Measurements from ENCODE around the gene SPACA6. TPM values are rescaled to one million over a fixed set of nuclear protein-coding genes. Genes with fewer than 3 reads are reported as not detected.
"Not testable (repeated sequence)": the region's sequence is repeated elsewhere in the genome, so short reads cannot be mapped to it uniquely, and the experiment has no call there.

Gene SPACA6
- 10 to 100 TPM in 5 of 9 donors, 1 to 10 TPM in 4; 2.9 to 15.1 (median 10.2) TPM for total RNA-seq
- polyA plus RNA-seq = 10 to 100 TPM in 1 of 2 donors, 1 to 10 TPM in 1; 6.1 to 16.8 TPM
- long read RNA-seq, donor 1, partial matches to known transcripts = 2 of 7 reads
- long read RNA-seq, donor 1, other reads (novel, unspliced or antisense) = 5 of 7 reads
- long read RNA-seq, donor 2, partial matches to known transcripts = 3 of 7 reads
- long read RNA-seq, donor 2, other reads (novel, unspliced or antisense) = 3 of 7 reads
- long read RNA-seq, donor 3, partial matches to known transcripts = 1 of 5 reads
- long read RNA-seq, donor 3, other reads (novel, unspliced or antisense) = 4 of 5 reads

GRCh38 chr19:51693260-51693659 is at the start of gene SPACA6:
Gene SPACA6 (plus strand): TSS chr19:51693330. CDS start chr19:51693527, 197 bp downstream.
- peaks cover 0 to 33% (median 21%) of the 10 kb centered on the region in 12 donors for H3K4me1 ChIP-seq
- H3K9me3 ChIP-seq = no peaks in the 10 kb centered on the region
- no peak for ATAC-seq
- TF ChIP-seq POLR2A (IDR thresholded peaks at IDR 0.05) = no peak
- peaks cover 0 to 56% (median 42%) of the 10 kb centered on the region in 9 donors for H3K36me3 ChIP-seq
- H3K4me3 ChIP-seq = peak within 1 kb of the TSS in 9 of 12 donors; percentile 63 to 99 (median 96)
- intact Hi-C loops (cut with DNase I) = no loop called here
- H3K27me3 ChIP-seq = no peaks in the 10 kb centered on the region
- no peak for DNase-seq
- 82 to 89% (median 88%) methylated on average over 5 to 8 of the region's 8 CpGs for WGBS, 4 donors
- H3K27ac ChIP-seq = peak within 1 kb of the TSS in 9 of 12 donors; percentile 3 to 100 (median 99)

GRCh38 chr19:51644636-51645271 is 48.4 kb upstream of the SPACA6 start:
- H3K36me3 ChIP-seq = peaks cover 0 to 8% (median 0%) of the 10 kb centered on the region in 9 donors
- no peak for TF ChIP-seq POLR2A (IDR thresholded peaks at IDR 0.05)
- TF ChIP-seq, protein P1, sequence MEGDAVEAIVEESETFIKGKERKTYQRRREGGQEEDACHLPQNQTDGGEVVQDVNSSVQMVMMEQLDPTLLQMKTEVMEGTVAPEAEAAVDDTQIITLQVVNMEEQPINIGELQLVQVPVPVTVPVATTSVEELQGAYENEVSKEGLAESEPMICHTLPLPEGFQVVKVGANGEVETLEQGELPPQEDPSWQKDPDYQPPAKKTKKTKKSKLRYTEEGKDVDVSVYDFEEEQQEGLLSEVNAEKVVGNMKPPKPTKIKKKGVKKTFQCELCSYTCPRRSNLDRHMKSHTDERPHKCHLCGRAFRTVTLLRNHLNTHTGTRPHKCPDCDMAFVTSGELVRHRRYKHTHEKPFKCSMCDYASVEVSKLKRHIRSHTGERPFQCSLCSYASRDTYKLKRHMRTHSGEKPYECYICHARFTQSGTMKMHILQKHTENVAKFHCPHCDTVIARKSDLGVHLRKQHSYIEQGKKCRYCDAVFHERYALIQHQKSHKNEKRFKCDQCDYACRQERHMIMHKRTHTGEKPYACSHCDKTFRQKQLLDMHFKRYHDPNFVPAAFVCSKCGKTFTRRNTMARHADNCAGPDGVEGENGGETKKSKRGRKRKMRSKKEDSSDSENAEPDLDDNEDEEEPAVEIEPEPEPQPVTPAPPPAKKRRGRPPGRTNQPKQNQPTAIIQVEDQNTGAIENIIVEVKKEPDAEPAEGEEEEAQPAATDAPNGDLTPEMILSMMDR (IDR thresholded peaks at IDR 0.05) = no peak
- H3K27me3 ChIP-seq = peaks cover 0 to 10% (median 0%) of the 10 kb centered on the region in 9 donors
- no peaks in the 10 kb centered on the region for H3K9me3 ChIP-seq
- no peak overlapping the region for H3K27ac ChIP-seq
- WGBS, 4 donors = 45 to 50% (median 50%) methylated on average over 10 to 11 of the region's 11 CpGs; no CpG with 5 or more reads in 1 of the 4 donors
- intact Hi-C loops (cut with DNase I) = no loop called here
- ATAC-seq (peak in 1 of 4 donors; percentile 28), DNase-seq (no peak)
- peaks cover 0 to 21% (median 0%) of the 10 kb centered on the region in 12 donors for H3K4me1 ChIP-seq
- H3K4me3 ChIP-seq = peak overlapping the region in 2 of 12 donors; percentile 15 to 52

- Histone ChIP-seq H3K4me1 (peaks cover 0 to 17% (median 0%) of the 10 kb centered on the region in 12 donors), H3K4me3 (peak within 1 kb of the TSS in 1 of 12 donors; percentile 35), H3K27me3 (peaks cover 0 to 25% (median 0%) of the 10 kb centered on the region in 9 donors)
- H3K27ac ChIP-seq; DNase-seq; H3K36me3 ChIP-seq; intact Hi-C loops (cut with DNase I); H3K9me3 ChIP-seq: not testable (repeated sequence)
- peak in 3 of 4 donors; percentile 69 to 80 (median 73) for ATAC-seq
- 20 to 47% (median 42%) methylated on average over 1 to 7 of the region's 10 CpGs for WGBS, 4 donors
Observed at GRCh38 chr19:51646730-51647129, 46.4 kb upstream of the SPACA6 start, which contains the start of gene SIGLEC14. Gene SIGLEC14 (minus strand): TSS chr19:51646825. CDS start chr19:51646759, 66 bp downstream.

GRCh38 chr19:51647318-51647717 is 45.8 kb upstream of the SPACA6 start:
- peaks cover 0 to 18% (median 0%) of the 10 kb centered on the region in 12 donors for H3K4me1 ChIP-seq
- 90 to 91% (median 90%) methylated on average over 6 of the region's 6 CpGs for WGBS, 4 donors
- DNase-seq = no peak
- no peak overlapping the region for H3K27ac ChIP-seq
- H3K36me3 ChIP-seq = peaks cover 0 to 8% (median 0%) of the 10 kb centered on the region in 9 donors
- H3K9me3 ChIP-seq = no peaks in the 10 kb centered on the region
- peaks cover 0 to 29% (median 0%) of the 10 kb centered on the region in 9 donors for H3K27me3 ChIP-seq
- no peak for ATAC-seq
- intact Hi-C loops (cut with DNase I) = no loop called here
- no peak overlapping the region for H3K4me3 ChIP-seq
- TF ChIP-seq POLR2A (IDR thresholded peaks at IDR 0.05) = no peak
- TF ChIP-seq, protein P1 (IDR thresholded peaks at IDR 0.05) = no peak

Data from heart left ventricle (tissue), 16 donors.